B cell (primary cell): ENCODE results near the gene F2R. TPM values are rescaled to one million over a fixed set of nuclear protein-coding genes. Genes with fewer than 3 reads are reported as not detected.
"Not testable (repeated sequence)": the region's sequence is repeated elsewhere in the genome, so short reads cannot be mapped to it uniquely, and the experiment has no call there.

Experiments used
- ATAC-seq: fragments of 200-7000 bp; cut with Tn5 transposase; one replicate; pipeline ENCODE4 v1.10.0; 2021; ENCODE audit warnings: low read depth, mild to moderate bottlenecking, moderate number of reproducible peaks, moderate library complexity
- CTCF ChIA-PET: fragments of 350-600 bp; sonication (Branson Sonifier 250); formaldehyde crosslinking; loops from one replicate; lab custom pipeline; 2021; ENCODE audit warnings: antibody characterized with exemption, inconsistent platforms; lab: Charles Lee
- POLR2A ChIA-PET: fragments of 350-600 bp; sonication (Branson Sonifier 250); formaldehyde crosslinking; loops from one replicate; lab custom pipeline; 2021; ENCODE audit warnings: antibody characterized with exemption; lab: Charles Lee
- DNase-seq: peaks from one replicate; pipeline ENCODE4 v3.0.0; 2013
- H2AFZ ChIP-seq: 2 replicates; pipeline ENCODE4 v1.6.1; 2012; ENCODE audit warnings: mild to moderate bottlenecking, low read depth, low read length; ENCODE audit not compliant: insufficient read depth, poor library complexity, severe bottlenecking
- H3K27ac ChIP-seq, 2 donors: 1 replicate in 1 of 2; 2 replicates in 1 of 2; pipeline ENCODE4 v1.5.1; 2012 to 2013; ENCODE audit warnings: low read length in 2 of 2, mild to moderate bottlenecking in 2 of 2, moderate library complexity in 1 of 2
- H3K27me3 ChIP-seq, 4 experiments: fragments of 200-600 bp in 1 of 4; sonication (generic) in 1 of 4; replicated peaks in 1 of 4; 1 replicate in 2 of 4; 2 replicates in 2 of 4; pipeline versions ENCODE4 v1.6.1 to v1.7.0; 2013 to 2016; ENCODE audit warnings: low read length in 3 of 4, mild to moderate bottlenecking in 2 of 4, mixed read lengths in 1 of 4, moderate library complexity in 1 of 4; ENCODE audit not compliant: insufficient read depth in 4 of 4, control insufficient read depth in 3 of 4; ENCODE audit errors: control extremely low read depth in 1 of 4
- H3K36me3 ChIP-seq, 2 experiments: replicated peaks in 1 of 2; 1 replicate in 1 of 2; 2 replicates in 1 of 2; pipeline versions ENCODE4 v1.6.1 to v1.7.1; 2013; ENCODE audit warnings: low read length in 1 of 2; ENCODE audit not compliant: insufficient read depth in 2 of 2, control insufficient read depth in 1 of 2; ENCODE audit errors: control extremely low read depth in 1 of 2, extremely low read depth in 1 of 2
- H3K4me1 ChIP-seq, 2 donors: fragments of 200-600 bp in 1 of 2; sonication (generic) in 1 of 2; 1 replicate in 1 of 2; 2 replicates in 1 of 2; pipeline versions ENCODE4 v1.5.1 to v1.6.1; 2013 to 2017; ENCODE audit warnings: low read length in 2 of 2; ENCODE audit not compliant: control insufficient read depth in 2 of 2, insufficient read depth in 2 of 2
- H3K4me2 ChIP-seq: replicated peaks from 2 replicates; pipeline ENCODE3; 2012; ENCODE audit warnings: mild to moderate bottlenecking, low read depth, low read length; ENCODE audit not compliant: poor library complexity, severe bottlenecking
- H3K4me3 ChIP-seq, 5 experiments: fragments of 200-600 bp in 1 of 5; sonication (generic) in 1 of 5; 1 replicate in 3 of 5; 2 replicates in 2 of 5; pipeline versions ENCODE4 v1.5.1 to v1.7.0; 2011 to 2016; ENCODE audit warnings: low read length in 4 of 5, mild to moderate bottlenecking in 4 of 5, low read depth in 2 of 5, control low read depth in 1 of 5, moderate library complexity in 1 of 5; ENCODE audit not compliant: insufficient read depth in 1 of 5; ENCODE audit errors: control extremely low read depth in 1 of 5, extremely low read depth in 1 of 5
- H3K79me2 ChIP-seq: fragments of 200-600 bp; sonication (generic); one replicate; pipeline ENCODE4 v1.6.0; 2016; ENCODE audit warnings: low read length; ENCODE audit not compliant: control insufficient read depth, insufficient read depth
- H3K9ac ChIP-seq: fragments of 200-600 bp; sonication (generic); 2 replicates; pipeline ENCODE4 v1.6.1; 2017; ENCODE audit warnings: mild to moderate bottlenecking, low read length, moderate library complexity
- H3K9me3 ChIP-seq, 3 donors: one replicate each; pipeline versions ENCODE4 v1.6.1 to v1.7.1; 2013; ENCODE audit warnings: low read length in 2 of 3; ENCODE audit not compliant: control insufficient read depth in 2 of 3, insufficient read depth in 1 of 3; ENCODE audit errors: control extremely low read depth in 1 of 3
- H4K20me1 ChIP-seq: 2 replicates; pipeline ENCODE4 v1.6.0; 2012; ENCODE audit warnings: mild to moderate bottlenecking, low read length; ENCODE audit not compliant: insufficient read depth, control insufficient read depth, poor library complexity, severe bottlenecking
- H3K27ac Mint-ChIP-seq: one replicate; pipeline ENCODE4 v1.8.0; 2021; ENCODE audit warnings: mixed read lengths
- H3K27me3 Mint-ChIP-seq: one replicate; pipeline ENCODE4 v1.8.0; 2021; ENCODE audit warnings: mixed read lengths
- H3K4me1 Mint-ChIP-seq: one replicate; pipeline ENCODE4 v1.8.0; 2021; ENCODE audit warnings: mixed read lengths
- H3K4me3 Mint-ChIP-seq: one replicate; pipeline ENCODE4 v1.8.0; 2021; ENCODE audit warnings: mixed read lengths
- H3K9me3 Mint-ChIP-seq: one replicate; pipeline ENCODE4 v1.8.0; 2022; ENCODE audit warnings: mixed read lengths; ENCODE audit not compliant: insufficient read depth
- EZH2 ChIP-seq: IDR thresholded peaks from 2 replicates; pipeline ENCODE4 v1.6.1; 2012; ENCODE audit warnings: borderline replicate concordance, low read depth, mild to moderate bottlenecking, moderate library complexity, low read length; ENCODE audit not compliant: insufficient read depth, poor library complexity, severe bottlenecking
- WGBS: methylation state at CpG from one replicate; pipeline ENCODE4 v1.1.5; 2013; ENCODE audit warnings: missing lambda C conversion rate; ENCODE audit not compliant: insufficient coverage; 5-methylcytosine and 5-hydroxymethylcytosine counted together
- intact Hi-C: fragments of 100-400 bp; cut with micrococcal nuclease; formaldehyde crosslinking; loops from one replicate; pipeline ENCODE4 v1.10.0; 2022
- polyA plus RNA-seq: library from polyadenylated mRNA; depleted of rRNA; stranded (reverse); fragments of >200 nt; gene quantifications from 2 replicates; pipeline ENCODE4 v1.2.3, GENCODE V29; 2012
- total RNA-seq, 2 donors: library from RNA; stranded (reverse); fragments of 120-200 nt in 1 of 2; gene quantifications; 1 replicate in 1 of 2; 2 replicates in 1 of 2; pipeline versions ENCODE4 v1.2.3 to v1.2.4, GENCODE V29; 2013 to 2022
- TF ChIP-seq, protein P1 (sequence below): fragments of 200-600 bp; IDR thresholded peaks from one replicate; pipeline ENCODE4 v1.8.0; 2022; ENCODE audit warnings: antibody characterized with exemption, mild to moderate bottlenecking

The F2R gene
- total and polyA plus RNA-seq, 2 donors (not counting 1 experiment from before 2014, with no cell fraction given): 0.25 to 1.4 TPM

- no peak overlapping the region for H3K27ac Mint-ChIP-seq
- Histone ChIP-seq H3K4me3 (no peak overlapping the region), H3K36me3 (no peaks in the 10 kb centered on the region), H3K79me2 (no peaks in the 10 kb centered on the region), H4K20me1 (no peaks in the 10 kb centered on the region), H3K4me2 (no peak overlapping the region), H2AFZ (no peak overlapping the region), H3K4me1 (no peaks in the 10 kb centered on the region), H3K27me3 (no peaks in the 10 kb centered on the region), H3K9ac (no peak overlapping the region), H3K9me3 (no peaks in the 10 kb centered on the region), H3K27ac (no peak overlapping the region)
- peaks cover 15% of the 10 kb centered on the region for H3K27me3 Mint-ChIP-seq
- intact Hi-C loops: no loop called here
- ATAC-seq (no peak), DNase-seq (no peak)
- H3K4me1 Mint-ChIP-seq: no peaks in the 10 kb centered on the region
- POLR2A ChIA-PET: no interaction called here
- no peak for TF ChIP-seq EZH2
- TF ChIP-seq, protein P1, sequence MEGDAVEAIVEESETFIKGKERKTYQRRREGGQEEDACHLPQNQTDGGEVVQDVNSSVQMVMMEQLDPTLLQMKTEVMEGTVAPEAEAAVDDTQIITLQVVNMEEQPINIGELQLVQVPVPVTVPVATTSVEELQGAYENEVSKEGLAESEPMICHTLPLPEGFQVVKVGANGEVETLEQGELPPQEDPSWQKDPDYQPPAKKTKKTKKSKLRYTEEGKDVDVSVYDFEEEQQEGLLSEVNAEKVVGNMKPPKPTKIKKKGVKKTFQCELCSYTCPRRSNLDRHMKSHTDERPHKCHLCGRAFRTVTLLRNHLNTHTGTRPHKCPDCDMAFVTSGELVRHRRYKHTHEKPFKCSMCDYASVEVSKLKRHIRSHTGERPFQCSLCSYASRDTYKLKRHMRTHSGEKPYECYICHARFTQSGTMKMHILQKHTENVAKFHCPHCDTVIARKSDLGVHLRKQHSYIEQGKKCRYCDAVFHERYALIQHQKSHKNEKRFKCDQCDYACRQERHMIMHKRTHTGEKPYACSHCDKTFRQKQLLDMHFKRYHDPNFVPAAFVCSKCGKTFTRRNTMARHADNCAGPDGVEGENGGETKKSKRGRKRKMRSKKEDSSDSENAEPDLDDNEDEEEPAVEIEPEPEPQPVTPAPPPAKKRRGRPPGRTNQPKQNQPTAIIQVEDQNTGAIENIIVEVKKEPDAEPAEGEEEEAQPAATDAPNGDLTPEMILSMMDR: no peak
- H3K9me3 Mint-ChIP-seq: no peaks in the 10 kb centered on the region
- CTCF ChIA-PET: no interaction called here
- WGBS: no CpG with 5 or more reads among the region's 4 CpGs
- no peak overlapping the region for H3K4me3 Mint-ChIP-seq
These were observed 41.1 kb downstream of the F2R start for GRCh38 chr5:76757049-76757448.

- CTCF ChIA-PET, H3K79me2 ChIP-seq, H3K9me3 Mint-ChIP-seq, DNase-seq, H3K4me1 Mint-ChIP-seq, H3K9ac ChIP-seq, H3K27me3 ChIP-seq, H3K4me1 ChIP-seq, intact Hi-C loops, H3K4me3 Mint-ChIP-seq, H3K27ac Mint-ChIP-seq, H3K4me2 ChIP-seq, POLR2A ChIA-PET, H4K20me1 ChIP-seq, H3K4me3 ChIP-seq, H3K36me3 ChIP-seq, H3K27ac ChIP-seq, H2AFZ ChIP-seq, H3K9me3 ChIP-seq, ATAC-seq: not testable (repeated sequence)
- over 99% methylated on average over 9 of the region's 9 CpGs for WGBS
- H3K27me3 Mint-ChIP-seq: peaks cover 18% of the 10 kb centered on the region
These were observed 45.2 kb downstream of the F2R start for GRCh38 chr5:76761118-76761517.
